ENCODE data around the gene TUBB6. TPM values are rescaled to one million over a fixed set of nuclear protein-coding genes. Genes with fewer than 3 reads are reported as not detected.

The TUBB6 gene
- total and polyA plus RNA-seq, 2 donors (not counting 1 experiment from before 2014, with no cell fraction given), result 269 to 646 TPM

GRCh38 chr18:12279781-12280531, 28.1 kb upstream of the TUBB6 start:
- no peaks in the 10 kb centered on the region for H4K20me1 ChIP-seq (ENCODE audit: control insufficient read depth, extremely low read depth, insufficient read depth, low read length)

GRCh38 chr18:12281861-12282260, 26.2 kb upstream of the TUBB6 start:
- H3K27ac ChIP-seq (ENCODE audit: insufficient read depth, low read length), result peak overlapping the region; percentile 69
- no peaks in the 10 kb centered on the region for H4K20me1 ChIP-seq (ENCODE audit: control insufficient read depth, extremely low read depth, insufficient read depth, low read length)
- no peak overlapping the region for H3K4me3 ChIP-seq (replicated peaks in 1 of 4; ENCODE audit: control extremely low read depth in 1 of 4, insufficient read depth in 1 of 4, low read depth in 3 of 4, low read length in 4 of 4)
- H3K9me3 ChIP-seq (ENCODE audit: control insufficient read depth, insufficient read depth, low read depth, low read length), result no peaks in the 10 kb centered on the region
- no peak overlapping the region for H3K9ac ChIP-seq (ENCODE audit: insufficient read depth, low read length)
- H3K27me3 ChIP-seq (ENCODE audit: control insufficient read depth, insufficient read depth, low read length), result no peaks in the 10 kb centered on the region
- H3K4me2 ChIP-seq (ENCODE audit: extremely low read depth, insufficient read depth, low read length), result no peak overlapping the region
- peak in 1 of 2 donors; percentile 19 for DNase-seq (ENCODE audit: low read depth in 2 of 2)
- H2AFZ ChIP-seq (ENCODE audit: low read length), result no peak overlapping the region
- peaks cover 24% of the 10 kb centered on the region for H3K4me1 ChIP-seq (ENCODE audit: control insufficient read depth, extremely low read depth, insufficient read depth, low read length)
- H3K36me3 ChIP-seq (ENCODE audit: control insufficient read depth, insufficient read depth, low read length), result no peaks in the 10 kb centered on the region
- H3K79me2 ChIP-seq (ENCODE audit: control insufficient read depth, insufficient read depth, low read length), result no peaks in the 10 kb centered on the region
- TF ChIP-seq CTCF (conservative IDR thresholded peaks at IDR 0.05 in 1 of 2, IDR thresholded peaks at IDR 0.05 in 1 of 2; ENCODE audit: low read depth in 1 of 2, low read length in 2 of 2), result no peak
- no peak for TF ChIP-seq EZH2 (IDR thresholded peaks at IDR 0.05; ENCODE audit: low read length, missing control alignments)

More at GRCh38 chr18:12279781-12280531, 28.1 kb upstream of the TUBB6 start:
- no peaks in the 10 kb centered on the region for H3K79me2 ChIP-seq (ENCODE audit: control insufficient read depth, insufficient read depth, low read length)
- H3K4me3 ChIP-seq (replicated peaks in 1 of 4; ENCODE audit: control extremely low read depth in 1 of 4, insufficient read depth in 1 of 4, low read depth in 3 of 4, low read length in 4 of 4), result no peak overlapping the region
- no peaks in the 10 kb centered on the region for H3K9me3 ChIP-seq (ENCODE audit: control insufficient read depth, insufficient read depth, low read depth, low read length)
- H3K4me1 ChIP-seq (ENCODE audit: control insufficient read depth, extremely low read depth, insufficient read depth, low read length), result peaks cover 24% of the 10 kb centered on the region
- H3K4me2 ChIP-seq (ENCODE audit: extremely low read depth, insufficient read depth, low read length), result peak overlapping the region; percentile 83
- no peaks in the 10 kb centered on the region for H3K36me3 ChIP-seq (ENCODE audit: control insufficient read depth, insufficient read depth, low read length)
- no peak for TF ChIP-seq CTCF (conservative IDR thresholded peaks at IDR 0.05 in 1 of 2, IDR thresholded peaks at IDR 0.05 in 1 of 2; ENCODE audit: low read depth in 1 of 2, low read length in 2 of 2)
- no peak for TF ChIP-seq EZH2 (IDR thresholded peaks at IDR 0.05; ENCODE audit: low read length, missing control alignments)
- DNase-seq (ENCODE audit: low read depth in 2 of 2), result no peak
- no peaks in the 10 kb centered on the region for H3K27me3 ChIP-seq (ENCODE audit: control insufficient read depth, insufficient read depth, low read length)
- H2AFZ ChIP-seq (ENCODE audit: low read length), result no peak overlapping the region
- peak overlapping the region; percentile 99 for H3K27ac ChIP-seq (ENCODE audit: insufficient read depth, low read length)
- peak overlapping the region; percentile 84 for H3K9ac ChIP-seq (ENCODE audit: insufficient read depth, low read length)

- H4K20me1 ChIP-seq (ENCODE audit: control insufficient read depth, extremely low read depth, insufficient read depth, low read length), result no peaks in the 10 kb centered on the region
- H3K79me2 ChIP-seq (ENCODE audit: control insufficient read depth, insufficient read depth, low read length), result no peaks in the 10 kb centered on the region
- H3K27me3 ChIP-seq (ENCODE audit: control insufficient read depth, insufficient read depth, low read length), result no peaks in the 10 kb centered on the region
- no peaks in the 10 kb centered on the region for H3K9me3 ChIP-seq (ENCODE audit: control insufficient read depth, insufficient read depth, low read depth, low read length)
- no peak overlapping the region for H3K9ac ChIP-seq (ENCODE audit: insufficient read depth, low read length)
- no peak for TF ChIP-seq EZH2 (IDR thresholded peaks at IDR 0.05; ENCODE audit: low read length, missing control alignments)
- TF ChIP-seq CTCF (conservative IDR thresholded peaks at IDR 0.05 in 1 of 2, IDR thresholded peaks at IDR 0.05 in 1 of 2; ENCODE audit: low read depth in 1 of 2, low read length in 2 of 2), result no peak
- H3K36me3 ChIP-seq (ENCODE audit: control insufficient read depth, insufficient read depth, low read length), result no peaks in the 10 kb centered on the region
- H3K4me1 ChIP-seq (ENCODE audit: control insufficient read depth, extremely low read depth, insufficient read depth, low read length), result peaks cover 25% of the 10 kb centered on the region
- H3K4me2 ChIP-seq (ENCODE audit: extremely low read depth, insufficient read depth, low read length), result peak overlapping the region; percentile 52
- DNase-seq (ENCODE audit: low read depth in 2 of 2), result peak; percentile 66 to 93
- peak overlapping the region; percentile 69 for H3K27ac ChIP-seq (ENCODE audit: insufficient read depth, low read length)
- peak overlapping the region; percentile 3 for H2AFZ ChIP-seq (ENCODE audit: low read length)
- H3K4me3 ChIP-seq (replicated peaks in 1 of 4; ENCODE audit: control extremely low read depth in 1 of 4, insufficient read depth in 1 of 4, low read depth in 3 of 4, low read length in 4 of 4), result no peak overlapping the region
Measured at GRCh38 chr18:12282442-12283039, 25.5 kb upstream of the TUBB6 start.

All from fibroblast of lung (primary cell).